Measurements from ENCODE around the gene ATRIP.

DNA sequence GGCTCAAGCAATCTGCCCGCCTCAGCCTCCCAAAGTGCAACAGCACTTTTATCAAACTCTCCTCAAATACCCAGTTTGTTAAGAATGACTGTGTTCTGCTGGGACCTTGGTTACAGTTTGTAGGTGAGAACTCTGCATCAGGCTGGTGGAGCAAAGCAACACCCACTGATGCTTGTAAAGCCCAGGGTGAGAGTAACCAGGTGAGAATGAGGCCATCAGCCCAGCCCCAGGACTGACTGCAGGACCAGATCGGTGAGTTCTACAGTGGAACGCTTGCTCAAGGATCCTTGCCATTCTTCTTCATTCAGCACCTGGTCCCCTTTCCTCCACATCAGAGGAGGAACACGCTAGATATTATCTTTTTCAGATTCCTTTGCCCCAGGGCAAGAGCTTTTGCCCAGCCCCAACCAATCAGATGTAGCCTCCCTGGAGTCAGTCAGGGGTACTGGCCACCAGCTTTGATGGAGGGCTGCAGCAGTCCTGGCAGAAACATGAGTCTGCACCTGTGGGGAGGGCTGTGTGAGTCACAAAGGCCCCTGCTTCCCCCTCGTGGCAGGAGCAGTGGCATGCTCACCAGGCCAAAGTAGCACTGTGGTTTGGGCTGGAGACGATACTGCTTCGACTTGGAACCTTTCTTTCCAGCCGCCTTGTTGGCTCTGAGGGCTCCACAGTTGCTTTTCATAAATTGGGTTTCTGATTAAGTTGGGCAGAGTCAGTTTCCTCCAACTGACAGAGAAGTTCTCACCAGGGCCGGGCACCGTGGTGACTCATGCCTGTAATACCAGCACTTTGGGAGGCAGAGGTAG is 60.9 kb downstream of the ATRIP start:
- TF ChIP-seq, protein P1, sequence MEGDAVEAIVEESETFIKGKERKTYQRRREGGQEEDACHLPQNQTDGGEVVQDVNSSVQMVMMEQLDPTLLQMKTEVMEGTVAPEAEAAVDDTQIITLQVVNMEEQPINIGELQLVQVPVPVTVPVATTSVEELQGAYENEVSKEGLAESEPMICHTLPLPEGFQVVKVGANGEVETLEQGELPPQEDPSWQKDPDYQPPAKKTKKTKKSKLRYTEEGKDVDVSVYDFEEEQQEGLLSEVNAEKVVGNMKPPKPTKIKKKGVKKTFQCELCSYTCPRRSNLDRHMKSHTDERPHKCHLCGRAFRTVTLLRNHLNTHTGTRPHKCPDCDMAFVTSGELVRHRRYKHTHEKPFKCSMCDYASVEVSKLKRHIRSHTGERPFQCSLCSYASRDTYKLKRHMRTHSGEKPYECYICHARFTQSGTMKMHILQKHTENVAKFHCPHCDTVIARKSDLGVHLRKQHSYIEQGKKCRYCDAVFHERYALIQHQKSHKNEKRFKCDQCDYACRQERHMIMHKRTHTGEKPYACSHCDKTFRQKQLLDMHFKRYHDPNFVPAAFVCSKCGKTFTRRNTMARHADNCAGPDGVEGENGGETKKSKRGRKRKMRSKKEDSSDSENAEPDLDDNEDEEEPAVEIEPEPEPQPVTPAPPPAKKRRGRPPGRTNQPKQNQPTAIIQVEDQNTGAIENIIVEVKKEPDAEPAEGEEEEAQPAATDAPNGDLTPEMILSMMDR (IDR thresholded peaks at IDR 0.05) = peak; percentile 35 to 70 (median 50)
- TF ChIP-seq POLR2AphosphoS5 (IDR thresholded peaks at IDR 0.05) (no peak), POLR2A (IDR thresholded peaks at IDR 0.05) (no peak), EP300 (IDR thresholded peaks at IDR 0.05) (no peak)

Measured in upper lobe of left lung (tissue), 4 donors.